ENCODE measurements around the gene DIDO1. TPM values are rescaled to one million over a fixed set of nuclear protein-coding genes. Genes with fewer than 3 reads are reported as not detected.
A peak's percentile ranks its signal among the peaks of the same experiment; 100 is the strongest.

The DIDO1 gene
- total and polyA plus RNA-seq, 9 of the 15 experiments (the other 6 are each of a cell fraction or from before 2014, with no cell fraction given), result 4.4 to 46.8 (median 31.2) TPM

DNA sequence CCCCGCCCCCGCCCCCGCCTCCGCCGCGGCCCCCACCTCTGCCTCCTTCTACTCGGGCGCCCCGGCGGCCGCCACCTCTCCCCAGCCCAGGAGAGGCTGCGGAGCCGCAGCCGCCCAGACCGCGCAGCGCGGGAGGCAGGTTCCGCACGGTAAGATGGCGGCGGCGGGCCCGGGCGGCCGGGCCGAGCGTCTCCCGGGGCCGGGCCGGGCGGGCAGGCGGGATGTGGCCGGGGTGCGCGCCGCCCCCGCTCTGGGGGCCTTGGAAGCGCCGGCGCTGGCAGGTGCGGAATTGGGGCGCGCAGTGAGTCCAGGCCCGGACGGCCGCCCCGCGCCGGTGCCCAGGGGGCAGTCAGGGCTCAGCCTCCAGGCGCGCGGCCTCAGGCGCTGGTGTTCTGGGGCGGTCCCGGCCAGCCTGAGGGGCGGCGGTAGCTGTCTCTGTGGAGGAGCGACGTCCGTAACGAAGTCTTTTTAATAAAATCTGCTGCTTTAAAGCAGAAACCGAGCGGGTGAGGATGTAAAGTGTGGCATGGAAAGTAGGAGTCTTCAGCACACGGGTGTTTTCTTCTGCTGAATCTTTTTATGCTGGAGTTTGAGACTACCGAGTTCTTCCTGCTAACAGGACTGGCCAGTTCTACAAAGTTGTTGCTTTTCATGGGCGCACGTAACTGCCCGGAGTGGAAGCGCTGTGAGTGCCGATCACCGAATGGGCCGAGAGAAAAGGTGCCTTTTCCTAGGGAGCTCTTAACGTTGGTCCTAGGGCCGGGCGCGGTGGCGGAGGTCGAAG lies 12.0 kb upstream of the DIDO1 start, which contains the start of gene GID8 (continued):
- TF ChIP-seq GTF2E2 (tag; IDR thresholded peaks at IDR 0.05) (0 out of 2 replicates have a peak, but pooled peaks have one; percentile 38), HNRNPLL (IDR thresholded peaks at IDR 0.05; ENCODE audit: low read depth, low read length, poor library complexity, severe bottlenecking) (no peak), SAP30 (IDR thresholded peaks at IDR 0.05; ENCODE audit: borderline replicate concordance, insufficient read depth, low read depth, low read length, poor library complexity, severe bottlenecking) (peak; percentile 63), CHD1 (IDR thresholded peaks at IDR 0.05; ENCODE audit: low read length) (peak; percentile 81), GATAD2B (IDR thresholded peaks at IDR 0.05; ENCODE audit: borderline replicate concordance) (peak; percentile 71; the same call in 1 of the 2 replicates), SIN3B (IDR thresholded peaks at IDR 0.05; ENCODE audit: low read depth) (peak; percentile 76), NR2C2 (CRISPR knock-in tag; IDR thresholded peaks at IDR 0.05) (no peak), NR2C2 (tag; IDR thresholded peaks at IDR 0.05) (0 out of 2 replicates have a peak, but pooled peaks have one; percentile 31), EGR1 (conservative IDR thresholded peaks at IDR 0.05) (peak; percentile 32; the same call in 1 of the 2 replicates), FOSL1 (tag; conservative IDR thresholded peaks at IDR 0.05) (0 out of 2 replicates have a peak, but pooled peaks have one; percentile 8), FOXA1 (IDR thresholded peaks at IDR 0.05; ENCODE audit: borderline replicate concordance) (no peak), ZNF668 (CRISPR knock-in tag; IDR thresholded peaks at IDR 0.05) (no peak), NONO (IDR thresholded peaks at IDR 0.05; ENCODE audit: low read depth in 2 of 2, low read length in 1 of 2) (peak; percentile 42 to 84; a peak in 1 of 4 replicates)
- TF ChIP-seq, protein P1, sequence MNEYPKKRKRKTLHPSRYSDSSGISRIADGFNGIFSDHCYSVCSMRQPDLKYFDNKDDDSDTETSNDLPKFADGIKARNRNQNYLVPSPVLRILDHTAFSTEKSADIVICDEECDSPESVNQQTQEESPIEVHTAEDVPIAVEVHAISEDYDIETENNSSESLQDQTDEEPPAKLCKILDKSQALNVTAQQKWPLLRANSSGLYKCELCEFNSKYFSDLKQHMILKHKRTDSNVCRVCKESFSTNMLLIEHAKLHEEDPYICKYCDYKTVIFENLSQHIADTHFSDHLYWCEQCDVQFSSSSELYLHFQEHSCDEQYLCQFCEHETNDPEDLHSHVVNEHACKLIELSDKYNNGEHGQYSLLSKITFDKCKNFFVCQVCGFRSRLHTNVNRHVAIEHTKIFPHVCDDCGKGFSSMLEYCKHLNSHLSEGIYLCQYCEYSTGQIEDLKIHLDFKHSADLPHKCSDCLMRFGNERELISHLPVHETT (CRISPR knock-in tag; conservative IDR thresholded peaks at IDR 0.05 in 1 of 2, IDR thresholded peaks at IDR 0.05 in 1 of 2), result peak in 1 of 2 experiments; percentile 97; a peak in 2 of 4 replicates
- TF ChIP-seq, protein P2, sequence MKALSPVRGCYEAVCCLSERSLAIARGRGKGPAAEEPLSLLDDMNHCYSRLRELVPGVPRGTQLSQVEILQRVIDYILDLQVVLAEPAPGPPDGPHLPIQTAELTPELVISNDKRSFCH (CRISPR knock-in tag; IDR thresholded peaks at IDR 0.05), result no peak
- TF ChIP-seq, protein P2 (tag; IDR thresholded peaks at IDR 0.05), result 0 out of 2 replicates have a peak, but pooled peaks have one; percentile 58
- TF ChIP-seq, protein P3, sequence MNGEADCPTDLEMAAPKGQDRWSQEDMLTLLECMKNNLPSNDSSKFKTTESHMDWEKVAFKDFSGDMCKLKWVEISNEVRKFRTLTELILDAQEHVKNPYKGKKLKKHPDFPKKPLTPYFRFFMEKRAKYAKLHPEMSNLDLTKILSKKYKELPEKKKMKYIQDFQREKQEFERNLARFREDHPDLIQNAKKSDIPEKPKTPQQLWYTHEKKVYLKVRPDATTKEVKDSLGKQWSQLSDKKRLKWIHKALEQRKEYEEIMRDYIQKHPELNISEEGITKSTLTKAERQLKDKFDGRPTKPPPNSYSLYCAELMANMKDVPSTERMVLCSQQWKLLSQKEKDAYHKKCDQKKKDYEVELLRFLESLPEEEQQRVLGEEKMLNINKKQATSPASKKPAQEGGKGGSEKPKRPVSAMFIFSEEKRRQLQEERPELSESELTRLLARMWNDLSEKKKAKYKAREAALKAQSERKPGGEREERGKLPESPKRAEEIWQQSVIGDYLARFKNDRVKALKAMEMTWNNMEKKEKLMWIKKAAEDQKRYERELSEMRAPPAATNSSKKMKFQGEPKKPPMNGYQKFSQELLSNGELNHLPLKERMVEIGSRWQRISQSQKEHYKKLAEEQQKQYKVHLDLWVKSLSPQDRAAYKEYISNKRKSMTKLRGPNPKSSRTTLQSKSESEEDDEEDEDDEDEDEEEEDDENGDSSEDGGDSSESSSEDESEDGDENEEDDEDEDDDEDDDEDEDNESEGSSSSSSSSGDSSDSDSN (IDR thresholded peaks at IDR 0.05; ENCODE audit: borderline replicate concordance in 1 of 2, low read depth in 2 of 2, low read length in 2 of 2), result peak in 1 of 2 experiments; percentile 62; a peak in 1 of 4 replicates
- TF ChIP-seq, protein P4, sequence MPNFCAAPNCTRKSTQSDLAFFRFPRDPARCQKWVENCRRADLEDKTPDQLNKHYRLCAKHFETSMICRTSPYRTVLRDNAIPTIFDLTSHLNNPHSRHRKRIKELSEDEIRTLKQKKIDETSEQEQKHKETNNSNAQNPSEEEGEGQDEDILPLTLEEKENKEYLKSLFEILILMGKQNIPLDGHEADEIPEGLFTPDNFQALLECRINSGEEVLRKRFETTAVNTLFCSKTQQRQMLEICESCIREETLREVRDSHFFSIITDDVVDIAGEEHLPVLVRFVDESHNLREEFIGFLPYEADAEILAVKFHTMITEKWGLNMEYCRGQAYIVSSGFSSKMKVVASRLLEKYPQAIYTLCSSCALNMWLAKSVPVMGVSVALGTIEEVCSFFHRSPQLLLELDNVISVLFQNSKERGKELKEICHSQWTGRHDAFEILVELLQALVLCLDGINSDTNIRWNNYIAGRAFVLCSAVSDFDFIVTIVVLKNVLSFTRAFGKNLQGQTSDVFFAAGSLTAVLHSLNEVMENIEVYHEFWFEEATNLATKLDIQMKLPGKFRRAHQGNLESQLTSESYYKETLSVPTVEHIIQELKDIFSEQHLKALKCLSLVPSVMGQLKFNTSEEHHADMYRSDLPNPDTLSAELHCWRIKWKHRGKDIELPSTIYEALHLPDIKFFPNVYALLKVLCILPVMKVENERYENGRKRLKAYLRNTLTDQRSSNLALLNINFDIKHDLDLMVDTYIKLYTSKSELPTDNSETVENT (CRISPR knock-in tag; IDR thresholded peaks at IDR 0.05), result peak; percentile 67; the same call in 1 of the 2 replicates

All from K562 (cell line).